SH-SY5Y (cell line): Measurements from ENCODE around the gene FOXF1.

Source experiments
- GATA2 ChIP-seq: IDR thresholded peaks from 2 replicates; pipeline ENCODE4 v1.6.1; 2011; ENCODE audit warnings: mild to moderate bottlenecking, low read depth, low read length
- GATA3 ChIP-seq: IDR thresholded peaks from 2 replicates; pipeline ENCODE4 v1.6.1; 2011; ENCODE audit warnings: low read depth, mild to moderate bottlenecking, low read length, moderate library complexity

- TF ChIP-seq GATA2 (no peak), GATA3 (no peak)
Measured at GRCh38 chr16:86502856-86503748, 7.2 kb upstream of the FOXF1 start.
